NOMO-1 (cell line): Measurements from ENCODE around the gene PCDHA10.
"Not testable (repeated sequence)": the region's sequence is repeated elsewhere in the genome, so short reads cannot be mapped to it uniquely, and the experiment has no call there.

Source experiments
- DNase-seq, 2 experiments: peaks; one replicate each; lab custom pipeline; 2025; ENCODE audit not compliant: unreplicated experiment in 2 of 2; lab: John Stamatoyannopoulos, UW

Gene PCDHA10

GRCh38 chr5:140840978-140841962 lies 14.4 kb upstream of the PCDHA10 start, which contains the start of gene PCDHA8:
PCDHA8 (plus strand) TSS chr5:140841187; CDS start chr5:140841322, 135 bp downstream.
- no peak for DNase-seq

GRCh38 chr5:140842798-140843733 lies 12.6 kb upstream of the PCDHA10 start:
- no peak for DNase-seq

GRCh38 chr5:140848139-140849102 lies 7.3 kb upstream of the PCDHA10 start, which contains the start of gene PCDHA9:
PCDHA9 (plus strand) TSS chr5:140848382; CDS start chr5:140848496, 114 bp downstream.
- DNase-seq, result not testable (repeated sequence)

- not testable (repeated sequence) for DNase-seq
Observed at GRCh38 chr5:140849831-140850634, 5.7 kb upstream of the PCDHA10 start.

- DNase-seq, result no peak
Observed at GRCh38 chr5:140857177-140857986, 1.7 kb downstream of the PCDHA10 start.

- no peak for DNase-seq
Observed at GRCh38 chr5:140857987-140858240, 2.2 kb downstream of the PCDHA10 start.

GRCh38 chr5:140862441-140863295 lies 7.0 kb downstream of the PCDHA10 start:
- no peak for DNase-seq

GRCh38 chr5:140868721-140869554 lies 13.2 kb downstream of the PCDHA10 start, which contains the start of gene PCDHA11:
PCDHA11 (plus strand) TSS chr5:140868957; CDS start chr5:140869104, 147 bp downstream.
- no peak for DNase-seq

GRCh38 chr5:140869555-140869886 lies 13.8 kb downstream of the PCDHA10 start:
- DNase-seq, result no peak

GRCh38 chr5:140870221-140871201 lies 14.8 kb downstream of the PCDHA10 start:
- DNase-seq, result no peak

GRCh38 chr5:140875085-140876065 lies 19.7 kb downstream of the PCDHA10 start, which contains the start of gene PCDHA12:
PCDHA12 (plus strand) TSS chr5:140875308; CDS start chr5:140875473, 165 bp downstream.
- DNase-seq, result no peak

GRCh38 chr5:140876541-140877261 lies 21.0 kb downstream of the PCDHA10 start:
- DNase-seq, result not testable (repeated sequence)

GRCh38 chr5:140877262-140877581 lies 21.5 kb downstream of the PCDHA10 start:
- DNase-seq, result no peak
